ENCODE results near the gene RCOR3. TPM values are rescaled to one million over a fixed set of nuclear protein-coding genes. Genes with fewer than 3 reads are reported as not detected.
"Not testable (repeated sequence)": the region's sequence is repeated elsewhere in the genome, so short reads cannot be mapped to it uniquely, and the experiment has no call there.

Gene RCOR3
- total RNA-seq, 1 experiment from 2014 or later, result 9.2 TPM

GRCh38 chr1:211313392-211313791, 54.2 kb downstream of the RCOR3 start:
- DNase-seq (ENCODE audit: low read depth, low spot score), result no peak
- in situ Hi-C loops (cut with HindIII; ENCODE audit: low pct_unique_long_range_greater_than_20kb, low sequenced_read_pairs), result no loop called here

DNA sequence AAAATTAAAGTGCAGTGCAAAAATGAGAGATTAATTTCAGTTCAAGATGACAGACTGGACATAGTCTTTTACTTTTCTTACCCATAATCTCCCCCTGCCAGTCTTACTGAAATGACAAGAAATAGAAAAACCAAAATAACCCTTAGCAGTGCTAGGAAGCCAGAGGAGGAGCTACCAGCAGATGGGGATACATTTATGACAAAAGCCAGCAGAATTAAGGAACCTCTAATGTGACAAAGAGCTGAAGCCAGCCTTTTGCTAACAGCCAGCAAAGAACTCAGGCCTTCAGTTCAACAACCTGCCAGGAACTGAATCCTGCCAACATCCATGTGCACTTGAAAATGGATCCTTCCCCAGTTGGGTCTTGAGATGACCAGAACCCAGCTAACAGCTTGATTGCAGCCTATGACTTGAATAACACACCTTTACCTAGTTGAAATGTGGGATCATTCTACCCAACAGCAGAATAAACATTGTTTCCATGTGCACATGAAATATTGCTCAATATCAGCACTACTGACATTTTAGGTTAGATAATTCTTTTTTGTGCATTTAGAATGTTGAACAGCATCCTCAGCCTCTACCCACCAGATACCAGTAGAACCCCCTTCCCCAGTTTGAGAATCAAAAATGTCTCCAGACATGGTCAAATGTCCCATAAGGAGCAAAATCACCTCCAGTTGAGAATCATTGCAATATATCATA, 59.6 kb downstream of the RCOR3 start:
- no peak for DNase-seq (ENCODE audit: low read depth, low spot score)

DNA sequence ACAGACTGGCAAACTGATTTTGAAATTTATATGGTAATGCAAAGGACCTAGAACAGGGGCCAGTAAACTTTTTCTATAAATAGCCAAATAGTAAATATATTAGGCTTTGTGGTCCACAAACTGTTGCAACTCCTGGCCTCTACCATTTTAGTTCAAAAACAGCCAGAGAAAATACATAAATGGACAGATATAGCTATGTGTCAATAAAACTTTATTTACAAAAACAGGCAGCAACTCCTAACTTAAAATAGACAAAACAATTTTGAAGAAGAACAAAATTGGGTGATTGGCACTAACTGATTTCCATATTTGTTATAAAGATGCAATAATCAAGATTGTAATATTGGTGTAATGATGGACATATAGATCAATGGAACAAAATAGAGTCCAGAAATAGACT, 60.7 kb downstream of the RCOR3 start:
- no peak for DNase-seq (ENCODE audit: low read depth, low spot score)
- in situ Hi-C loops (cut with HindIII; ENCODE audit: low pct_unique_long_range_greater_than_20kb, low sequenced_read_pairs), result no loop called here

More for the DNA sequence above, 59.6 kb downstream of the RCOR3 start:
- in situ Hi-C loops (cut with HindIII; ENCODE audit: low pct_unique_long_range_greater_than_20kb, low sequenced_read_pairs), result no loop called here

DNA sequence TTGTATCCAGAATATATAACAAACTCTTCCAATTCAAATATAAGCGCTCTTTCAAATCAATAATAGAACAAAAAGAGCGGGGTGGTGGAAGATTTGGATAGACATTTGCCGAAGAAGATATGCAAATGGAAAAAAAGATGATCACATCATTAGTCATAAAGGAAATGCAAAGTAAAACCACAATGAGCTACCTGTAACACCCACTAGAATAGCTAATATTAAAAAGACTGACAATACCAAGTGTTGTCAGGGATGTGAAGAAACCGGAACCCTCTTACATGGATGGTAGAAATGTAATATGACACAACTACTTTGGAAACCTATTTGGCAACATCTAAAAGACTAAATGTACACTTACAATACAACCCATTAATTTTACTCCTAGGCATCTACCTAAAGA, 61.8 kb downstream of the RCOR3 start:
- in situ Hi-C loops (cut with HindIII; ENCODE audit: low pct_unique_long_range_greater_than_20kb, low sequenced_read_pairs), result no loop called here
- DNase-seq (ENCODE audit: low read depth, low spot score), result no peak

GRCh38 chr1:211321646-211322045, 62.5 kb downstream of the RCOR3 start:
- DNase-seq (ENCODE audit: low read depth, low spot score); in situ Hi-C loops (cut with HindIII; ENCODE audit: low pct_unique_long_range_greater_than_20kb, low sequenced_read_pairs): not testable (repeated sequence)

DNA sequence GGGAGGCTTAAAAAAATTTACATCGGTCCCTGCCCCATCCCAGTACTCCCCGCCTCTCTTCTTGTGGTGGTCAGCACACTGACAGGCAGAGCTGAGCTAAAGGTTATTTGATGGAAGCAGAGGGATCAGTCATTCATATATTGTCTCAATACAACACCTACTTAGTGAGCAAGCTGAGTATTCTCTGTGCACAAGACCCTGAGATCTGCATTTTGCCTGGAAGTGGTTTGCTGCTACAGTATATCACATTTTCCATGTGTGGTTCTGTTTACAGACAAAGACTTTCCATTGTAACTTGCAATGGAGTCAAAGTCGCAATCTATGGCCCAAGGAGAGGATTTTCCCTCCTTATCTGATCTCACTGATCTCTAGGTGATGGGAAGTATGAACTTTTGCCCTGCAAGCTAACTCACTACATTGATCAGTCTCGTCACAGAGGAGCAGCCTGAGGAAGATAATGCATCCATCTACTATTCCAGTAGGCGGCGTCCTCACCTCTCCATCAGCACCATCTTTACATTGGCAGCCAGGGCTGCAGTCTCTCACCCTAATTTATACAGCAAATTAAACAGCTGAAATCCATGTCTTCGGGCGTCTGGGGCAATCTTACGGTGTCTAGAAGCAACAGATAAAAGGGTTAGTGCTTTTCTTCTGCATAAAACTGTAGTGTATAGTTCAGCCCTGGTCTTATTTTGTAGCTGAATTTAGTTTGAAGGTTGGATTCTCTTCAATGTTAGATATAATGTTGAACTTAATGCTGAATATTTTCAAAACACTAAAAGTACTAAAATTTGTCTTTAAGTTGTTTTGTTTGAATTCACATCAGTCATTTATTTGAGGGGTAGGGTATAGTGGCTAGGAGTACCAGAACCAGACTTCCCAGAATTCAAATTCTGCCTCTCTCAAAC, 64.2 kb downstream of the RCOR3 start:
- peak; percentile 78 for DNase-seq (ENCODE audit: low read depth, low spot score)
- in situ Hi-C loops (cut with HindIII; ENCODE audit: low pct_unique_long_range_greater_than_20kb, low sequenced_read_pairs), result no loop called here

DNA sequence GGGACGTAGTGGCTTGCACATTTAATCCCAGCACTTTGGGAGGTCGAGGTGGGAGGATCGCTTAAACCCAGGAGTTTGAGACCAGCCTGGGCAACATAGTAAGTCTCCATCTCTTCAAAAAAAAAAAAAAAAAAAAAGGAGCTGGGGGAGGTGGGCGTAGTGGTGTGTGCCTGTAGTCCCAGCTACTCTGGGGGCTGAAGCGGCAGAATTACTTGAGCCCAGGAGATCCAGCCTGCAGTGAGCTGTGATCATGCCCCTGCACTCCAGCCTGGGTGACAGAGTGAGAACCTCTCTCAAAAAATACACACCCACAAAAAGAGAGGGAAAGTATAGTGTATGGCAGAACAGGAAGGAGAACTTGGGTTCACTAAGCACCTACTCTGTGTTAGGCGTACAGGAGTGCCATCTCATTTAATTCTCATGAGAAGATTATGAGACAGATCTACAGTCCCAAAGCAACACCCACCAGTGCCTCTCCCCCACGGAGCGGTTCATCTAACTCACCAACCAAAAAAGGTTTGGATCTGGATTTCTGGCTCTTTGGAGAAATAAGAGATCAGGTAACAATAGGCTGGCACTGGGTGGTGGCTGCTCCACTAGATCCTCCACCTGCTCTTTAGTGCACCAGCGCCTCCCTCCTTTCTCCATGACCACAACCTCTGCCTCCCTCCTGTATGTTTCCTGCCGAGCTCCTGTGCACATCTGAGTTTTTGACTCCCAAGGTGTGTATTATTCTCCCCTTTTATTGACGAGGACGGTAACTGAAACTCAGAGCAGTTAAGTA, 66.0 kb downstream of the RCOR3 start:
- no peak for DNase-seq (ENCODE audit: low read depth, low spot score)
- in situ Hi-C loops (cut with HindIII; ENCODE audit: low pct_unique_long_range_greater_than_20kb, low sequenced_read_pairs), result no loop called here

DNA sequence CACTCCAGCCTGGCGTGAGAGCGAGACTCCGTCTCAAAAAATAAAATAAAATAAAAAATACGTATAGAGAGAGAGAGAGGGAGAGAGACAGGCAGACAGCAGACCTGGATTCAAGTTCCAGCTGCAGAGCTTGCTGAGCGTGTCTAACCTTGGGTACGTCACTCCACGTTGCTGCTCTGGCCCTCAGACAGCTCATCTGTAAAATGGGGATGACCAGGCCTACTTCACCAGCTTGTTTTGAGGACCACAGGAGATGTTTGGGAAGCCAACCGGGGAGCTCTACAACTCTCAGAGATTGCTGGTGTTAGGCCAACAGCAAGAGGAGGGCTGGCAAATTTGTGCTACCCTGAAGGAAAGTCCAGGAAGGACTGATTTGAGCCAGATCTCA, 67.0 kb downstream of the RCOR3 start:
- no peak for DNase-seq (ENCODE audit: low read depth, low spot score)
- in situ Hi-C loops (cut with HindIII; ENCODE audit: low pct_unique_long_range_greater_than_20kb, low sequenced_read_pairs), result no loop called here

DNA sequence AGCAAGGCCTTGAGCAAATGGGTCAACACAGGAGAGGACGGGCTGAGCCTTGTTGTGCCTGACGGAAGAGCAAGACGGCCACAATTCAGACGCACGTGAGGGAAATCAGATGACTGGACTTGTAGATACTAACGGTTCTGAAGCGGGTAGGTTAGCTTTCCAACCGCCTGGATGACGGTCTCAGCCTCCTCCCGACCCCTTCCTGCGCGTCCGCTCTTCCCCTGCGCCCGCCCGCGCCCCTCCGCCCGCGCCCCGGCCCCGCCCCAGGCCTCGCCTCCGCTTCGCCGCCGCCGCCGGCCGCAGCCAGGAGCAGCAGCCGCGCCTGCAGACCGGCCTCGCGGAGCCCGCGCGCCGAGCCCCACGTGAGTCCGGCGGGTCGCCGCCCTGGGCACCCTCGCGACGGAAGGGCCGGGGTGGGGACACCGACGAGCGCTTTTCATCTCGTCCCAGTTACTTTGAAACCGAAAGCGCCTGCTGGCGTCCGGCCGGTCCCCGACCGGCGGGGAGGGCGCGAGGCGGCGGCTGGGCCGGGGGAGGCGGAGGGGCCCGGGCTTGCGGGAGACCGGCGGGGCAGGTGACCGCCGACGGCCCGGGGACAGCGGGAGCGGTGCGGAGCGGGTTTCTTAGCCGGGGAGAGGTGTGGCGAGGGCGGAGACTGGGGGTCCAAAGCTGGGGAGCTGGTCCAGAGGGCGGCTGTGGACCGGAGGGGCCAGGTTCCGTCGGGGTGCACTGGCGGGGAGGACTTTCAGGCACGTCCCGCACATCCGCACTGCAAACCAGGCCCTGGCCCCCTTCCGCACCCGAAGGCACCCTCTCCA, 67.6 kb downstream of the RCOR3 start, which contains the start of gene TRAF5:
TRAF5 (plus strand) TSS at position 306 of the 818 bp plus-strand sequence. CDS start 26,407 bp downstream, outside the sequence.
- in situ Hi-C loops (cut with HindIII; ENCODE audit: low pct_unique_long_range_greater_than_20kb, low sequenced_read_pairs), result no loop called here
- peak; percentile 58 for DNase-seq (ENCODE audit: low read depth, low spot score)

DNA sequence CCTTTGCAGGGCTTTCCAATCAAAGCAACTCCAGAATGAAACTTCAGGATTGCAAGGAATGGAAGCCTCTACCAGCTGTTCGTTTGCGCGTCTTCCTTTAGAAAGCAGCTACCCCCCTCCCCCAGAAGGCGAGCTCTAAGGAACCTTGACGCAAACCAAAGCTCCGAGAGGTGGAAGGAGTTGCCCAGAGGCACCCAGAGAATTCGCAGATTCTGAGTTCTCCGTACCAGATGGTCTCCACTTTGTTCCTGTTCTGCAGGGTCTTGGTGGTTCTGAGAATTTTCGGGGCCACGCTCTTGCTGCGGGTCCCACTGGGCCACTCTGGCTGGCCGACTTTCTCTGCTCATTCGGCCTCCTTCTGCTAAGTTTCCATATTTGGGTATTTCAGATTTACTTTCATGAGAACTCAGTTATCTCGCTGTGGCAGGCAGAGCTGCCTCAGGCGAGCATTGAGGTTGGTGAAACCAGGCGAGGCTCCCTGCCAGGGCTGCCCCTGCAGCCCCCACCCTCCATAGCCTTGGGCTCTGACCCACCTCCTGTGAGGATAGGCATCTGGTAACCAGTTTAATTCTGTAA, 68.3 kb downstream of the RCOR3 start:
- peak; percentile 30 for DNase-seq (ENCODE audit: low read depth, low spot score)
- in situ Hi-C loops (cut with HindIII; ENCODE audit: low pct_unique_long_range_greater_than_20kb, low sequenced_read_pairs), result no loop called here

- in situ Hi-C loops (cut with HindIII; ENCODE audit: low pct_unique_long_range_greater_than_20kb, low sequenced_read_pairs), result no loop called here
- no peak for DNase-seq (ENCODE audit: low read depth, low spot score)
Measured at GRCh38 chr1:211328084-211328694, 69.0 kb downstream of the RCOR3 start.

- in situ Hi-C loops (cut with HindIII; ENCODE audit: low pct_unique_long_range_greater_than_20kb, low sequenced_read_pairs), result no loop called here
- no peak for DNase-seq (ENCODE audit: low read depth, low spot score)
Measured at GRCh38 chr1:211328866-211329475, 69.8 kb downstream of the RCOR3 start.

- no peak for DNase-seq (ENCODE audit: low read depth, low spot score)
- in situ Hi-C loops (cut with HindIII; ENCODE audit: low pct_unique_long_range_greater_than_20kb, low sequenced_read_pairs), result no loop called here
Measured at GRCh38 chr1:211329764-211330201, 70.6 kb downstream of the RCOR3 start.

DNA sequence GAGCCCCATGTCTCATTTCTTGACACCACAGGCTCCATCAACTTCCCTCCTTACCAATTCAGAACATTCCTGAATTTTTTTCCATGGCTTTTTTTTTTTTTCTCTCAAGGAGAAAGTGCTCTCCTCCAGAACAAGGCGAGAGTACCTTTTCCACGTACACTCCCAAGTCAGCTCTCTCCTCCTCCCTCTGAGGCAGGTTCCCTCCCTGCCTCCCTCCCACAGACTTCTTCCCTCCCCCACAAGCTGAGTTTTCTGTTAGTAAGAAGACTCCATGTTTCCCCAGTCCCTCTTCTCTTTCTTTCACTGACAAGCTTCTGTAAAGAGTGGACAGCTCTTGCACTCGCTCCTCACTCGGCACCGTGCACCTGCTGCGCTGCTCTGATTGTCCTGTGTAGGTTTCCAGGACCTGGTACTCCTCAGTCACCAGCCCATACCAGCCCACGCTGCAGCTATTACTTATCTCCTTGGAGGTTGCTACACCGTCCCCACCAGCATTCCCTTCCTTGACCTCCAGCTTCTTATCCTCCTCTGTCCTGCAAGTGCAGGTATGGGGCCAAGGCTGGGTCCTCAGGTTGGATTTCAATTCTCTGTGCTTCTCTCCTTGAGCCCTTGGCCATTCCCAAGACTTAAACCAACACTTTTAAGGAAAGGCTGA, 71.2 kb downstream of the RCOR3 start:
- in situ Hi-C loops (cut with HindIII; ENCODE audit: low pct_unique_long_range_greater_than_20kb, low sequenced_read_pairs), result no loop called here

GRCh38 chr1:211331011-211331709, 72.0 kb downstream of the RCOR3 start:
- in situ Hi-C loops (cut with HindIII; ENCODE audit: low pct_unique_long_range_greater_than_20kb, low sequenced_read_pairs), result no loop called here
- DNase-seq (ENCODE audit: low read depth, low spot score), result no peak

More for the DNA sequence above, 71.2 kb downstream of the RCOR3 start:
- no peak for DNase-seq (ENCODE audit: low read depth, low spot score)
